KG1 (cell line): ENCODE measurements around the gene TSPAN15.
A peak's percentile ranks its signal among the peaks of the same experiment; 100 is the strongest.
"Not testable (repeated sequence)": the region's sequence is repeated elsewhere in the genome, so short reads cannot be mapped to it uniquely, and the experiment has no call there.

Experiments
- DNase-seq: peaks from one replicate; lab custom pipeline; 2025; lab: John Stamatoyannopoulos, UW

Gene TSPAN15

DNA sequence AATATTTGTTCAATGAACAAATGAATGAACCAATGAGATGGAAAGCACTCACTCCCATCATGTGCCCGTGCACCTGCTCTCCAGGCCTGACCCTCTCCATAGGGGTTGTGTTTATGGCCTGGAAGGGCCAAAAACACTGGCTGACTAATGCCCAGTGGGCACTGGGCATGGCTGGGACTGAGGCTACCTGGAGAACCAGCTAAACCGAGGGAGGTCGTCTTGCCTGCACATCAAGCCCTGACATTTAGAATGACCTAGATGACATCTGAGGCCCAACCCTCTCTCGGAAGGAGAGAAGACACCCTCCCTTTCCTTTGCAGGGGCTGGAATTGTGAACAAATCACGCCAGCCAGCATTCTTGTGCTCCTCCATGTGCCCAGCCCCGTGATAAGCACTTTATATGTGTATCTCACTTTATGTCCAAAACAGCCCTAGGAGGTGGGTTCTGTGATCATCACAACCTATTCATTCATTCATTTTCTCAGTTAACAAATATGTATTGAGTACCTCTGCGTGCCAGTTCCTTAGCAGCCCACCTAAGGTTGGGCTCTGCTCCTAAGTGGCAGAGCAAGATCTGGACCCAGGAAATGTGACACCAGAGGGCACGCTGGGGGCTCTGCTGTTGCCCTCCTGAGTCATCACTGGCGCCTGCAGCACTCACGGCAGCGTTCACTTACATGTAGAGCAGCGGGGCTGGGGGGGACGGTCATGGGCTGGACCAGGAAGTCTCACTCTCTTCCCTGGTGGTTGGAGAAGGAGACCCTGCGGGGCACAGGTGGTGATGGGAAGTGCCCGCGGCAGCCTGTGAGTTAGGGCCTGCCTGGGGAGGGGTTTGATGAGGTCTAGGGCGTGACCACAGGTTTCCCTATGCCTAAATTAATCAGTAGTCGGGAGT, 52.0 kb downstream of the TSPAN15 start:
- DNase-seq = no peak

DNA sequence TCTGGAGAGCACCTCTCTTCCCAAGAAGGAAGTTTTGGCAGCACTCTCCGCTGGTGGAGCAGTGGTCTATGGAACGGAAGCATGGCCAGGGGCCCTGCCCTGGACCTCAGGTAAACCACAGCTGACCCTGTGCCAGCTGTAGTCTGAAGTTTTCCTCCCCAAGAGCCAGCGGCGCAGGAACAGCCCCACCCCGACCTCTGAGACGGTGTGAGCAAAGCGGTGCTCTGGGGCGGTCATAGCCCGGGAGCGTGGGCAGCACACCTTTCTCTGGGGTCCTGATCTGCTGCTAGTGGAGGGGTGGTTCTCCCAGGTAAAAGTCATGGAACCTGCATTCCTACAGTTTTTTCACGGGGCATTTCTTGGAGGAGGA, 52.6 kb downstream of the TSPAN15 start:
- DNase-seq = no peak

- DNase-seq = no peak
These were observed 53.4 kb downstream of the TSPAN15 start for GRCh38 chr10:69504576-69505250.

DNA sequence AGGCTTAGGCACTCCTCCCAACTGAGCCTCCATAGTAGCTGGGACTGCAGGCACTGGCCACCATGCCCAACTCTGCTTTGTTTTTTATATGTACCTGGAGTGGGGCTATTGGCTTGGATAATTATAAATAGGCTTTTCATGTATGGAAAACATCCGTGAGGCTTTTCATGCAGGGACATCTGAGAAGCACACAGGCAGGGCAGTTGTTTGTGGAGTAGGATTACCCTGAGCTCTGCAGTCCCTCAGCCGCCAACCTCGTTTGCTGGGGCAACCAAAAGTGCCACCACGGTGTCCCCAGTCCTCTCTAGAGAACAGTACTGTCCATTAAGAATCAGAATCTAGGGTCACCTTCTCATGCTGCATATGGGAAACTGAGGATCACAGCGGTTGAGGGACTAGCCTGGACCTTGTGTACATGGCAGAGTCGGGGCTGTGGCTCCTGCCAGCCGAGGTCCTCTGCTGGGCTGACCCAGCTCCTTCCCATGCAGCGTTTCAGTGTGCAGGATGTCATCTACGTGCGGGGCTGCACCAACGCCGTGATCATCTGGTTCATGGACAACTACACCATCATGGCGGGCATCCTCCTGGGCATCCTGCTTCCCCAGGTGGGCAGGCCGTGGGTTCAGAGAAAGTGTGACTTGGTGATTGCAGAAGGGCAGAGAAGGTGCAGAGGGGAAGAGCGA, 54.5 kb downstream of the TSPAN15 start:
- no peak for DNase-seq

DNA sequence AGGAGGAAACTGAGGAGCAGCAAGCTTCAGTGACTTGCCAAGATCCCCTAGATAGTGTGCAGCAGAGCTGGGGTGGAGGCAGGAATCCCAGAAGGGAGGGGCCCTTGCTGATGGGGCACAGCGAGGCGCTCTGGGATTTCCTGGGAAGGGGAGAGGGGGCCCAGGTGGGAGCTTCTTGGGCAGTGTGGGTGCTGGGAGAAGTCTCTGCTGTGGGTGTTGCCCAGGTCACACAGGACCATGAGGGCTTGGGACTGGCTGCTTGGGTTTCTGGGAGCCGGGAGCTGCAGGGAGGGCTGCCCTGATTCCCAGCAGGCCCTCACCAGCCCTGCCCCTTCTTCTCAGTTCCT, 55.2 kb downstream of the TSPAN15 start:
- DNase-seq = no peak

DNA sequence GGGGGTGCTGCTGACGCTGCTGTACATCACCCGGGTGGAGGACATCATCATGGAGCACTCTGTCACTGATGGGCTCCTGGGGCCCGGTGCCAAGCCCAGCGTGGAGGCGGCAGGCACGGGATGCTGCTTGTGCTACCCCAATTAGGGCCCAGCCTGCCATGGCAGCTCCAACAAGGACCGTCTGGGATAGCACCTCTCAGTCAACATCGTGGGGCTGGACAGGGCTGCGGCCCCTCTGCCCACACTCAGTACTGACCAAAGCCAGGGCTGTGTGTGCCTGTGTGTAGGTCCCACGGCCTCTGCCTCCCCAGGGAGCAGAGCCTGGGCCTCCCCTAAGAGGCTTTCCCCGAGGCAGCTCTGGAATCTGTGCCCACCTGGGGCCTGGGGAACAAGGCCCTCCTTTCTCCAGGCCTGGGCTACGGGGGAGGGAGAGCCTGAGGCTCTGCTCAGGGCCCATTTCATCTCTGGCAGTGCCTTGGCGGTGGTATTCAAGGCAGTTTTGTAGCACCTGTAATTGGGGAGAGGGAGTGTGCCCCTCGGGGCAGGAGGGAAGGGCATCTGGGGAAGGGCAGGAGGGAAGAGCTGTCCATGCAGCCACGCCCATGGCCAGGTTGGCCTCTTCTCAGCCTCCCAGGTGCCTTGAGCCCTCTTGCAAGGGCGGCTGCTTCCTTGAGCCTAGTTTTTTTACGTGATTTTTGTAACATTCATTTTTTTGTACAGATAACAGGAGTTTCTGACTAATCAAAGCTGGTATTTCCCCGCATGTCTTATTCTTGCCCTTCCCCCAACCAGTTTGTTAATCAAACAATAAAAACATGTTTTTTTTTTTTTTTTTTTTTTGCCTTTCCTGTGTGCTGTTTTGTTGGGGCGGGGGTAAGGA, 55.8 kb downstream of the TSPAN15 start:
- DNase-seq = no peak

DNA sequence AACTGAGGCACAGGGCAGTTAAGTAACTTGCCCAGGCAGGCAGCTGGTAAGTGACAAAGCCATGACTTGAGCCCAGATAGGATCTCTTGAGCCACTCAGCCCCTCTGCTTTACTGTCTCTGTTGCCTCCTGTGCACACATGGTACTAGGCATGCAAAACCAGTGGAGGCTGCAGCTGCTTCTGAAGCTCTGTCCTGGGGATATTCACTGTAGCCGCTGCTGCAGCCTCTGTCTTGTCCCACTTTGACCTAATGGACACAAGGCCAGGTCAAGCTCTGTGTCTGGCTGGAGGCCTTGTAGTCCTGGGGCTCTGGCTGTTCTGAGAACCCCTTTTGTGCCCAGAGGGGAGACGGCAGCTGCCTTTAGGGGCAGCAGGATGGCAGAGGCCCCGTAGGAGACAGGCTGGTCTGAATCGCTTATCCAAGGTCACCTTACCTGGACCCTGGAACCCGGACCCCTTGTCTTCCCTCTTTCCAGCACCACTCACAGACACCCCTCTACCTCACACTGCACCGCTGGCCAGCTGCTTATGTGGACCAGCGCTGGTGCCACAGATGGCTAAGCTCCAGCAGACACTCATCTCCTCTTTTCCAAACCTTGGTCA, 57.6 kb downstream of the TSPAN15 start:
- no peak for DNase-seq

GRCh38 chr10:69512901-69513300, 61.6 kb downstream of the TSPAN15 start:
- DNase-seq = no peak

DNA sequence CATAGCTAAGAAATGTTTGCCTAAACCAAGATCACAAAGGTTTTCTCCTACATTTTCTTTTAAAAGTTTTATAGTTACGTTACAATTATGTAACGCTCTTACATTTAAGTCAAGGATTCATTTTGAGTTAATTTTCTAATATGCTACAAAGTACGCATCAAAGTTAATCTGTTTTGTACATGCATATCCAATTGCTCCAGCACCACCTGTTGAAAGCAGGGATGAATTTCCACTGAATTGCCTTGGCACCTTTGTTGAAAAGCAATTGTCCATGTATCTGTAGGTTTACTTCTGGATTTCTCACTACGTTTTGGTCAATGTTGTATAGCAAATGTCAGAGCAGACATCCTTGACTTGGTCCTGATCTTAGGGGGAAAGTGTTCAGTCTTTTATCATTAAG, 62.4 kb downstream of the TSPAN15 start:
- DNase-seq = no peak

GRCh38 chr10:69515699-69516259, 64.5 kb downstream of the TSPAN15 start:
- DNase-seq = peak; percentile 64

- no peak for DNase-seq
These were observed 65.1 kb downstream of the TSPAN15 start for GRCh38 chr10:69516316-69516715.

- no peak for DNase-seq
These were observed 65.5 kb downstream of the TSPAN15 start for GRCh38 chr10:69516796-69517195.

GRCh38 chr10:69517271-69517848, 66.1 kb downstream of the TSPAN15 start:
- no peak for DNase-seq

GRCh38 chr10:69527961-69528360, 76.7 kb downstream of the TSPAN15 start:
- no peak for DNase-seq

GRCh38 chr10:69533658-69534057, 82.4 kb downstream of the TSPAN15 start:
- DNase-seq = no peak

DNA sequence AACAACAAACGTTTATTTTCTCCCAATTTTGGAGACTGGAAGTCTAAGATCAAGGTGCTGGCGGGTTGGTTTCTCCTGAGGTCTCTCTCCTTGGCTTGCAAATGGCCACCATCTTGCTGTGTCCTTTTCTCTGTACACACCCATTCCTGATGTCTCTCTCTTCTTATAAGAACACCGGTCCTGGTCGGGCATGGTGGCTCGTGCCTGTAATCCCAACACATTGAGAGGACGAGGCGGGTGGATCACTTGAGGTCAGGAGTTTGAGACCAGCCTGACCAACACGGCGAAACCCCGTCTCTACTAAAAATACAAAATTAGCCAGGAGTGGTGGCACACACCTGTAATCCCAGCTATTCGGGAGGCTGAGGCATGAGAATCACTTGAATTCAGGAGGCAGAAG, 85.3 kb downstream of the TSPAN15 start:
- not testable (repeated sequence) for DNase-seq

DNA sequence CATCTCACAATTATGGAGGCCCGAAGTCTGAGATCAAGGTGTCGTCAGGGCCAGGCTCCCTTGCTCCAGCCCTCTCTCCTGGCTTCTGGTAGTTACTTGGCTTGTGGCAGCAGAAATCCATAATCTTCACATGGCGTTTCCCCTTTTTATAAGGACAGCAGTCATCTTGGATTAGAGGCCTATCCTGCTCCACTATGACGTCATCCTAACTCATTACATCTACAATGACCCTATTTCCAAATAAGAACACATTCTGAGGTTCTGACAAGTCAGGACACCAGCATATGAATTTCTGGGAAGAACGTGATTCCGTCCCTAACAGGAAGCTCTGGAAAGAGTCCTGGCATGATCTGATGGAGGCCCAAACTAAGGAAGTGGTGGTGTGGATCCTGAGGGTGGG, 86.2 kb downstream of the TSPAN15 start:
- DNase-seq = no peak

GRCh38 chr10:69538461-69538860, 87.2 kb downstream of the TSPAN15 start:
- DNase-seq = no peak

- no peak for DNase-seq
These were observed 90.2 kb downstream of the TSPAN15 start for GRCh38 chr10:69541463-69541862.

DNA sequence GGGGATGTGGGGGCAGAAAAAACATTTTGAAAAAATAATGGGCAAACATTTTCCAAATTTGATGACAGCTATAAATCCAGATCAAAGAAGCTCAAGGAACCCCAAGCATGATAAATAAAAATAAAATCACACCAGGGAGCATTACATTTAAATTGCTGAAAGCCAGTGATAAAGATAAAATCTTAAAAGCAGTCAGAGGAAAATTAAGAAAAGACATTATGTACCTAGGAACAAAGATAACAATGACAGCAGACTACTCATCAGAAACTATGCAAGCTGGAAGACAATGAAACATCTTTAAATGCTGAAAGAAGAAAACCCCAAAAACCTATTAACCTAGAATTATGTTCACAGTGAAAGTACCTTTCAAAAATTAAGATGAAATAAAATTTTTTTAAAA, 98.7 kb downstream of the TSPAN15 start:
- DNase-seq = no peak

- DNase-seq = no peak
These were observed 101.0 kb downstream of the TSPAN15 start for GRCh38 chr10:69552268-69552667.
